GM12878 (cell line): ENCODE data around the gene COG7. TPM values are rescaled to one million over a fixed set of nuclear protein-coding genes. Genes with fewer than 3 reads are reported as not detected.

Experiments
- ATAC-seq: fragments of 200-7000 bp; cut with Tn5 transposase; 3 replicates; pipeline ENCODE4 v1.9.1; 2020; ENCODE audit warnings: mild to moderate bottlenecking, moderate library complexity
- BruUV-seq: library from RNA; stranded (reverse); fragments of 400-500 nt; replicated peaks from 2 replicates; lab custom pipeline; 2021; lab: Mats Ljungman, UMichigan
- CTCF ChIA-PET: fragments of 300-600 bp; sonication (Branson Sonifier 250); formaldehyde crosslinking; extraction: SDS; loops from one replicate; lab custom pipeline; 2021; ENCODE audit warnings: inconsistent platforms; lab: Yijun Ruan, JAX
- POLR2A ChIA-PET: fragments of 350-600 bp; formaldehyde crosslinking; extraction: SDS; loops from one replicate; lab custom pipeline; 2021; ENCODE audit warnings: inconsistent platforms; lab: Charles Lee
- RAD21 ChIA-PET: fragments of 300-600 bp; sonication (Branson Sonifier 250); formaldehyde crosslinking; loops from one replicate; lab custom pipeline; 2023; ENCODE audit warnings: antibody characterized with exemption; ENCODE audit not compliant: unreplicated experiment; lab: Charles Lee
- SMC1A ChIA-PET: fragments of 300-600 bp; sonication (Branson Sonifier 250); formaldehyde crosslinking; loops from one replicate; lab custom pipeline; 2023; ENCODE audit not compliant: unreplicated experiment, uncharacterized antibody; lab: Charles Lee
- DNase-seq: peaks from one replicate; pipeline ENCODE4 v3.0.0-alpha.2; 2011; ENCODE audit warnings: low read depth, low spot score
- FAIRE-seq: peaks from 3 replicates; lab custom pipeline; 2011; peaks lifted over from hg19 to GRCh38; lab: Jason Lieb, UNC
- H2AFZ ChIP-seq: 2 replicates; pipeline ENCODE4 v1.6.0; 2011; ENCODE audit warnings: low read depth, low read length, control low read depth; ENCODE audit not compliant: control insufficient read depth
- H3K27ac ChIP-seq: 2 replicates; pipeline ENCODE4 v1.5.1; 2011; ENCODE audit warnings: control low read depth; ENCODE audit not compliant: control insufficient read depth, insufficient read depth
- H3K27me3 ChIP-seq, 2 experiments: replicated peaks in 1 of 2; 2 replicates each; pipeline versions ENCODE4 v1.6.0 to v1.6.1; 2011; ENCODE audit warnings: low read length in 1 of 2; ENCODE audit not compliant: control insufficient read depth in 2 of 2, insufficient read depth in 2 of 2
- H3K36me3 ChIP-seq, 2 experiments: 2 replicates each; pipeline ENCODE4 v1.5.1; 2011; ENCODE audit warnings: low read length in 1 of 2; ENCODE audit not compliant: control insufficient read depth in 2 of 2, insufficient read depth in 2 of 2
- H3K4me1 ChIP-seq: 2 replicates; pipeline ENCODE4 v1.6.1; 2011; ENCODE audit warnings: mild to moderate bottlenecking, low read length, moderate library complexity, mixed read lengths; ENCODE audit not compliant: control insufficient read depth, insufficient read depth
- H3K4me2 ChIP-seq: 2 replicates; pipeline ENCODE4 v1.6.0; 2011; ENCODE audit warnings: control low read depth; ENCODE audit not compliant: control insufficient read depth, insufficient read depth
- H3K4me3 ChIP-seq: fragments of 200-600 bp; sonication (generic); 2 replicates; pipeline ENCODE4 v1.5.1; 2016
- H3K79me2 ChIP-seq: 2 replicates; pipeline ENCODE4 v1.6.0; 2011; ENCODE audit warnings: low read length; ENCODE audit not compliant: control insufficient read depth, insufficient read depth
- H3K9ac ChIP-seq: 2 replicates; pipeline ENCODE4 v1.8.0; 2011; ENCODE audit warnings: low read length, control low read depth, mixed read lengths; ENCODE audit not compliant: control insufficient read depth, insufficient read depth
- H3K9me3 ChIP-seq: replicated peaks from 3 replicates; pipeline ENCODE4 v1.5.1; 2011; ENCODE audit warnings: mild to moderate bottlenecking, low read length; ENCODE audit not compliant: control insufficient read depth, insufficient read depth
- H4K20me1 ChIP-seq: 2 replicates; pipeline ENCODE4 v1.6.0; 2011; ENCODE audit not compliant: control insufficient read depth, insufficient read depth
- ATF2 ChIP-seq: IDR thresholded peaks from 2 replicates; pipeline ENCODE4 v1.6.1; 2012; ENCODE audit warnings: low read length, inconsistent platforms
- CUX1 ChIP-seq: IDR thresholded peaks from 2 replicates; pipeline ENCODE4 v1.6.1; 2012; ENCODE audit warnings: improper control_type of control experiment, low read depth, low read length; ENCODE audit not compliant: insufficient replicate concordance
- HDGF ChIP-seq: fragments of 450-650 bp; IDR thresholded peaks from 2 replicates; pipeline ENCODE4 v1.6.1; 2016; ENCODE audit warnings: antibody characterized with exemption
- MTA3 ChIP-seq: IDR thresholded peaks from 2 replicates; pipeline ENCODE4 v1.6.1; 2012; ENCODE audit warnings: low read length, inconsistent platforms, borderline replicate concordance
- SPI1 ChIP-seq: IDR thresholded peaks from 2 replicates; pipeline ENCODE4 v1.6.1; 2011; ENCODE audit warnings: low read depth, mild to moderate bottlenecking, low read length, moderate library complexity, borderline replicate concordance; ENCODE audit not compliant: insufficient read depth
- SREBF1 ChIP-seq: IDR thresholded peaks from 2 replicates; pipeline ENCODE4 v1.6.1; 2012; ENCODE audit warnings: mild to moderate bottlenecking, low read length
- ZSCAN29 ChIP-seq: fragments of 450-650 bp; IDR thresholded peaks from 2 replicates; pipeline ENCODE4 v1.6.1; 2017; ENCODE audit warnings: mild to moderate bottlenecking, moderate library complexity
- WGBS: methylation state at CpG from one replicate; pipeline ENCODE4 v1.1.6; 2016; ENCODE audit warnings: low lambda C conversion rate; ENCODE audit not compliant: insufficient replicate concordance, insufficient coverage; ENCODE audit errors: missing lambda C conversion rate; 5-methylcytosine and 5-hydroxymethylcytosine counted together
- in situ Hi-C: fragments of 300-500 bp; cut with MboI; formaldehyde crosslinking; loops from 9 replicates; pipeline ENCODE4 v1.14.3; 2018; ENCODE audit warnings: mixed read lengths
- intact Hi-C: fragments of 100-400 bp; cut with micrococcal nuclease; formaldehyde crosslinking; loops from one replicate; pipeline ENCODE4 v1.14.2; 2022; ENCODE audit not compliant: unreplicated experiment
- polyA plus RNA-seq, 11 experiments: library from polyadenylated mRNA; depleted of rRNA in 4 of 11; unstranded in 6 of 11; stranded (reverse) in 5 of 11; fragments of >200 nt; fragmentation: Nextera tagmentation in 4 of 11; fragmentation: Illumina TruSeq in 1 of 11; extraction: Ambion mirVana in 4 of 11; extraction: Trizol in 1 of 11; gene quantifications; 1 replicate in 1 of 11; 2 replicates in 10 of 11; pipeline versions ENCODE4 v1.2.1 to v1.2.3, GENCODE V29; 2011 to 2016; ENCODE audit warnings: inconsistent platforms in 2 of 11, missing spikeins in 2 of 11, low read depth in 1 of 11
- total RNA-seq, 4 experiments: library from RNA; depleted of rRNA in 3 of 4; stranded (reverse); fragments of >200 nt in 3 of 4; fragmentation: Illumina TruSeq in 1 of 4; extraction: Trizol in 1 of 4; gene quantifications; 2 replicates each; pipeline versions ENCODE4 v1.2.1 to v1.2.3, GENCODE V29; 2013 to 2021

COG7 gene
- total and polyA plus RNA-seq, 10 of the 15 experiments (the other 5 are each of a cell fraction or from before 2014, with no cell fraction given), result 2.9 to 24.0 (median 10.0) TPM

- TF ChIP-seq MTA3 (no peak), HDGF (no peak), CUX1 (no peak), ATF2 (no peak), SREBF1 (no peak), ZSCAN29 (no peak), SPI1 (no peak)
- SMC1A ChIA-PET, result interaction anchor here (0.7 kb wide), 1 partner anchor 8 kb away, joined by 3 read pairs; no protein-coding TSS in a partner anchor
- H3K36me3 ChIP-seq, result peaks cover 34 to 41% of the 10 kb centered on the region in 2 experiments
- peaks cover 9% of the 10 kb centered on the region for H4K20me1 ChIP-seq
- no peak overlapping the region for H3K27ac ChIP-seq
- no peaks in the 10 kb centered on the region for H3K27me3 ChIP-seq
- in situ Hi-C loops, result no loop called here
- peaks cover 4% of the 10 kb centered on the region for H3K4me1 ChIP-seq
- intact Hi-C loops, result no loop called here
- H3K79me2 ChIP-seq, result peaks cover 40% of the 10 kb centered on the region
- 97% methylated on average over 4 of the region's 4 CpGs for WGBS
- H3K9me3 ChIP-seq, result no peaks in the 10 kb centered on the region
- no peak overlapping the region for H3K4me2 ChIP-seq
- POLR2A ChIA-PET, result no interaction called here
- CTCF ChIA-PET, result no interaction called here
- no peak overlapping the region for H3K9ac ChIP-seq
- FAIRE-seq (no peak), ATAC-seq (no peak), DNase-seq (no peak)
- no peak overlapping the region for H3K4me3 ChIP-seq
- H2AFZ ChIP-seq, result no peak overlapping the region
- no TSS peak for BruUV-seq
- RAD21 ChIA-PET, result no interaction called here
These were observed 42.7 kb upstream of the COG7 start for GRCh38 chr16:23495671-23496070.
